Liver (tissue), 9 donors: ENCODE measurements around the gene XRCC6. TPM values are rescaled to one million over a fixed set of nuclear protein-coding genes. Genes with fewer than 3 reads are reported as not detected.

Experiments used
- DNase-seq: peaks from one replicate; pipeline ENCODE4 v3.0.0-alpha.2; 2017; ENCODE audit warnings: low spot score
- H3K27ac ChIP-seq, 2 donors: one replicate each; pipeline ENCODE4 v1.7.0; 2013; ENCODE audit warnings: inconsistent platforms in 2 of 2, low read length in 2 of 2, control low read depth in 1 of 2, low read depth in 1 of 2, mild to moderate bottlenecking in 1 of 2
- H3K27me3 ChIP-seq, 4 donors: one replicate each; pipeline versions ENCODE4 v1.6.1 to v1.7.0; 2013; ENCODE audit warnings: low read length in 3 of 4, inconsistent platforms in 1 of 4, mild to moderate bottlenecking in 1 of 4, moderate library complexity in 1 of 4; ENCODE audit not compliant: control insufficient read depth in 4 of 4, insufficient read depth in 4 of 4
- H3K36me3 ChIP-seq, 4 donors: one replicate each; pipeline versions ENCODE4 v1.6.1 to v1.7.0; 2013; ENCODE audit warnings: low read length in 3 of 4, mild to moderate bottlenecking in 3 of 4, low read depth in 1 of 4, moderate library complexity in 1 of 4; ENCODE audit not compliant: control insufficient read depth in 4 of 4, insufficient read depth in 3 of 4
- H3K4me1 ChIP-seq, 4 donors: one replicate each; pipeline versions ENCODE4 v1.6.1 to v1.7.0; 2013; ENCODE audit warnings: low read length in 3 of 4, mild to moderate bottlenecking in 3 of 4, moderate library complexity in 1 of 4; ENCODE audit not compliant: control insufficient read depth in 4 of 4, insufficient read depth in 4 of 4
- H3K4me3 ChIP-seq, 3 donors: one replicate each; pipeline versions ENCODE4 v1.6.1 to v1.7.0; 2013; ENCODE audit warnings: low read length in 3 of 3, control low read depth in 1 of 3, low read depth in 1 of 3, mild to moderate bottlenecking in 1 of 3
- H3K9ac ChIP-seq, 2 donors: one replicate each; pipeline ENCODE4 v1.7.0; 2013; ENCODE audit warnings: low read length in 2 of 2, mild to moderate bottlenecking in 2 of 2, moderate library complexity in 2 of 2, control low read depth in 1 of 2, low read depth in 1 of 2
- H3K9me3 ChIP-seq, 4 donors: one replicate each; pipeline versions ENCODE4 v1.6.1 to v1.7.0; 2013; ENCODE audit warnings: low read length in 3 of 4; ENCODE audit not compliant: control insufficient read depth in 4 of 4
- ATF3 ChIP-seq: IDR thresholded peaks from 2 replicates; pipeline ENCODE4 v1.6.1; 2016; ENCODE audit warnings: antibody characterized with exemption
- EGR1 ChIP-seq, 2 donors: IDR thresholded peaks; 2 replicates each; pipeline ENCODE4 v1.6.1; 2016 to 2018; ENCODE audit warnings: antibody characterized with exemption in 2 of 2, low read depth in 2 of 2
- FOXA1 ChIP-seq: IDR thresholded peaks from 2 replicates; pipeline ENCODE4 v1.6.1; 2016; ENCODE audit warnings: antibody characterized with exemption
- FOXA2 ChIP-seq: IDR thresholded peaks from 2 replicates; pipeline ENCODE4 v1.6.1; 2016; ENCODE audit warnings: antibody characterized with exemption
- GABPA ChIP-seq, 2 donors: IDR thresholded peaks in 1 of 2; conservative IDR thresholded peaks in 1 of 2; 2 replicates each; pipeline ENCODE4 v1.6.1; 2016; ENCODE audit warnings: antibody characterized with exemption in 2 of 2, mild to moderate bottlenecking in 1 of 2, moderate library complexity in 1 of 2
- HNF4A ChIP-seq, 2 donors: conservative IDR thresholded peaks; 2 replicates each; pipeline ENCODE4 v1.6.1; 2016; ENCODE audit warnings: antibody characterized with exemption in 2 of 2, mild to moderate bottlenecking in 2 of 2
- HNF4G ChIP-seq: IDR thresholded peaks from 2 replicates; pipeline ENCODE4 v1.6.1; 2016; ENCODE audit warnings: antibody characterized with exemption
- JUND ChIP-seq, 2 donors: IDR thresholded peaks; 2 replicates each; pipeline ENCODE4 v1.6.1; 2016; ENCODE audit warnings: antibody characterized with exemption in 2 of 2
- MAX ChIP-seq: IDR thresholded peaks from 2 replicates; pipeline ENCODE4 v1.6.1; 2016; ENCODE audit warnings: antibody characterized with exemption
- NR2F2 ChIP-seq: IDR thresholded peaks from 2 replicates; pipeline ENCODE4 v1.6.1; 2016; ENCODE audit warnings: antibody characterized with exemption
- RAD21 ChIP-seq, 2 donors: IDR thresholded peaks; 2 replicates each; pipeline ENCODE4 v1.6.1; 2016; ENCODE audit warnings: antibody characterized with exemption in 2 of 2, mild to moderate bottlenecking in 2 of 2
- REST ChIP-seq: IDR thresholded peaks from 2 replicates; pipeline ENCODE4 v1.6.1; 2016; ENCODE audit warnings: antibody characterized with exemption, mild to moderate bottlenecking
- RXRA ChIP-seq, 2 donors: IDR thresholded peaks; 2 replicates each; pipeline ENCODE4 v1.6.1; 2017 to 2018; ENCODE audit warnings: antibody characterized with exemption in 2 of 2, mild to moderate bottlenecking in 1 of 2
- SP1 ChIP-seq: IDR thresholded peaks from 2 replicates; pipeline ENCODE4 v1.6.1; 2018; ENCODE audit warnings: antibody characterized with exemption, mild to moderate bottlenecking
- TAF1 ChIP-seq: conservative IDR thresholded peaks from 2 replicates; pipeline ENCODE4 v1.6.1; 2016; ENCODE audit warnings: antibody characterized with exemption, mild to moderate bottlenecking
- YY1 ChIP-seq: IDR thresholded peaks from 2 replicates; pipeline ENCODE4 v1.6.1; 2016; ENCODE audit warnings: antibody characterized with exemption, mild to moderate bottlenecking
- ZBTB33 ChIP-seq: IDR thresholded peaks from 2 replicates; pipeline ENCODE4 v1.6.1; 2016; ENCODE audit warnings: antibody characterized with exemption
- whole genome bisulfite sequencing: extraction: QIAGEN DNeasy Blood & Tissue Kit; methylation state at CpG from one replicate; pipeline ENCODE4 v1.1.7; 2013; 5-methylcytosine and 5-hydroxymethylcytosine counted together
- polyA plus RNA-seq, 2 donors: library from polyadenylated mRNA; stranded (reverse) in 1 of 2; unstranded in 1 of 2; fragments of 200-250 nt in 1 of 2; fragments of >200 nt in 1 of 2; fragmentation: Nextera tagmentation in 1 of 2; extraction: Ambion mirVana in 1 of 2; gene quantifications; one replicate each; pipeline versions ENCODE4 v1.2.1 to v1.2.3, GENCODE V29; 2013 to 2015
- total RNA-seq, 2 donors: library from RNA; depleted of rRNA; stranded (reverse); fragments of >200 nt; gene quantifications; one replicate each; pipeline ENCODE4 v1.2.3, GENCODE V29; 2014
- donor health status: healthy.
- donor health status: healthy.
- donor health status: healthy.
- donor health status: healthy.
- donor health status: healthy.

XRCC6 gene
- total and polyA plus RNA-seq, 4 donors = 81.8 to 148 (median 96.0) TPM

GRCh38 chr22:41658869-41659268, 37.8 kb downstream of the XRCC6 start:
- H3K27me3 ChIP-seq = no peaks in the 10 kb centered on the region
- DNase-seq = no peak
- H3K9ac ChIP-seq = no peak overlapping the region
- TF ChIP-seq GABPA (IDR thresholded peaks at IDR 0.05 in 1 of 2, conservative IDR thresholded peaks at IDR 0.05 in 1 of 2) (no peak), ATF3 (no peak), ZBTB33 (no peak), FOXA2 (no peak), FOXA1 (no peak), HNF4A (conservative IDR thresholded peaks at IDR 0.05) (no peak), EGR1 (IDR thresholded peaks at IDR 0.05; ENCODE audit: low read depth in 2 of 2) (no peak), NR2F2 (no peak), REST (no peak)
- peaks cover 0 to 4% (median 0%) of the 10 kb centered on the region in 4 donors for H3K4me1 ChIP-seq
- no peaks in the 10 kb centered on the region for H3K9me3 ChIP-seq
- 96% methylated on average over 17 of the region's 17 CpGs for WGBS
- no peak overlapping the region for H3K4me3 ChIP-seq
- H3K27ac ChIP-seq = no peak overlapping the region
- peaks cover 19 to 80% (median 77%) of the 10 kb centered on the region in 4 donors for H3K36me3 ChIP-seq

- H3K36me3 ChIP-seq = peaks cover 19 to 80% (median 76%) of the 10 kb centered on the region in 4 donors
- H3K9me3 ChIP-seq = no peaks in the 10 kb centered on the region
- no peak for DNase-seq
- no peaks in the 10 kb centered on the region for H3K27me3 ChIP-seq
- 85% methylated on average over 1 of the region's 1 CpG for WGBS
- H3K4me1 ChIP-seq = no peaks in the 10 kb centered on the region
- H3K27ac ChIP-seq = no peak overlapping the region
- no peak for TF ChIP-seq GABPA (IDR thresholded peaks at IDR 0.05 in 1 of 2, conservative IDR thresholded peaks at IDR 0.05 in 1 of 2)
- TF ChIP-seq FOXA2 = no peak
- TF ChIP-seq NR2F2 = no peak
- no peak for TF ChIP-seq TAF1
- TF ChIP-seq RXRA (IDR thresholded peaks at IDR 0.05) = no peak
- no peak for TF ChIP-seq RAD21 (IDR thresholded peaks at IDR 0.05)
- no peak for TF ChIP-seq REST
- TF ChIP-seq HNF4G = no peak
- TF ChIP-seq EGR1 (IDR thresholded peaks at IDR 0.05; ENCODE audit: low read depth in 2 of 2) = no peak
- TF ChIP-seq MAX = no peak
- no peak for TF ChIP-seq YY1
- no peak for TF ChIP-seq ZBTB33
- TF ChIP-seq JUND (IDR thresholded peaks at IDR 0.05) = no peak
- TF ChIP-seq SP1 = no peak
- no peak overlapping the region for H3K4me3 ChIP-seq
- no peak overlapping the region for H3K9ac ChIP-seq
These were observed 38.8 kb downstream of the XRCC6 start for GRCh38 chr22:41659941-41660340.
